ENCODE measurements around the gene TNS3.

TNS3 gene

DNA sequence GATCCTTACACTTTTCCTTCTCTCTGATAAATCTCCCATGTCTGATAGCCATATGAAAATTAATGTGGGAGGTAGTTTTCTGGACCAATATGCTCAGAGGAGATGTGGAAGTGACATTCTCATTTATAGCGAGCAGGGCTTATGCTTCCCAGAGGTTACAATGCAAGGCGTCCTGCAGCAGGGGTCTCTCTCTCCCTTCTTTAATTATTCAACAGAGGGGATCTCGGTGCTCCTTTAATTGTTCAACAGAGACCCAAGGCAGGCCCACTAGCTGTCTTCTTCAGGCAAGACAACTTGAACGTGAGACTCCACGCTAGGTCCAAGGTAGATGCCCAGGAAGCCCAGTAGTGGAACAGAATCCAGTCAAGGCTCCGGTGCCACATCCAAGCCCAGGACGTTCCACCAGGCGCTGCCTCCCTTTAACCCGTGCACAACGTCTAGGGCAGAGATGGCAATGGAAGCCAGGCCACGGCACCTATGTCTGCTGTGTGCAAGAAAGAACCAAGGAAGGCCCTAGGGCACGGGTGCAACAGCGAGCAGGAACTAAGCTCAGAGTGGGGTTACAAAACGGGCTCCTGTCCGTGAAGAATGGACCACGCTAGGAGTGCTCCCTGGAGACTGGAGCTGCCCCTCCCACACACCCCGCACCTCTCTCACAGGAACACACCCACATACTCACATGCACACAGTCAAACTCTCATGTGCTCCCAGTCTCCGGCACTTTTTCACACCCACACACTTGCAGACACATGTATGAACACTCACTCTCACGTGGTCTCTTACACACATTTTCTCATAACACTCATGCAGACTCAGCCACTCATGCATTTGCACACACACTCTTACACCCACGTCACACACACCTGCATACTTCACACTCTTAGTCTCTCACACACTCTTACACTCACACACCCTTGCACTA lies 230.4 kb downstream of the TNS3 start:
- no peak for TF ChIP-seq CTCF (IDR thresholded peaks at IDR 0.05; ENCODE audit: low read depth, low read length)
- no peak overlapping the region for H3K4me3 ChIP-seq (ENCODE audit: low read depth, low read length)

GRCh38 chr7:47350425-47350824 lies 231.5 kb downstream of the TNS3 start:
- no peak for TF ChIP-seq CTCF (IDR thresholded peaks at IDR 0.05; ENCODE audit: low read depth, low read length)
- H3K4me3 ChIP-seq (ENCODE audit: low read depth, low read length) = no peak overlapping the region

DNA sequence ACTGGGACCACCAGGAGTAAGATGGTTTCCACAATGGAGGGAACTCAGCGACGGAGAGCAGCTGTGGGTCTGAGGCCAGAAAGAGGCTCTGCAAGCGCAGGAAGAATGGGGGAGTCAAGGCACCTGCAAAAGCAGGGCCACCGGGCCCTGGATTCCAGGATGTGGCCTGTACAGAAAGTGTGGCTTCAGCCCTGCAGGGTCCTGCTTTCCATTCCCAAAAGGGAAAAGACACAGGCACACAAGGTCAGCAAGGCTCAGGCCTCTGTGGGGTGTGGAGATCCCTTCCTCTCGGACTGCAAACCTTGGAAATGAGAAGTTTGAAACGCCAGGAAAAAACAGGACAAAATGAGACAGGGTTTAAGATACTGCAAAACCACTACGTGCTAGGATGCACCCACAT lies 232.5 kb downstream of the TNS3 start:
- no peak overlapping the region for H3K4me3 ChIP-seq (ENCODE audit: low read depth, low read length)
- no peak for TF ChIP-seq CTCF (IDR thresholded peaks at IDR 0.05; ENCODE audit: low read depth, low read length)

DNA sequence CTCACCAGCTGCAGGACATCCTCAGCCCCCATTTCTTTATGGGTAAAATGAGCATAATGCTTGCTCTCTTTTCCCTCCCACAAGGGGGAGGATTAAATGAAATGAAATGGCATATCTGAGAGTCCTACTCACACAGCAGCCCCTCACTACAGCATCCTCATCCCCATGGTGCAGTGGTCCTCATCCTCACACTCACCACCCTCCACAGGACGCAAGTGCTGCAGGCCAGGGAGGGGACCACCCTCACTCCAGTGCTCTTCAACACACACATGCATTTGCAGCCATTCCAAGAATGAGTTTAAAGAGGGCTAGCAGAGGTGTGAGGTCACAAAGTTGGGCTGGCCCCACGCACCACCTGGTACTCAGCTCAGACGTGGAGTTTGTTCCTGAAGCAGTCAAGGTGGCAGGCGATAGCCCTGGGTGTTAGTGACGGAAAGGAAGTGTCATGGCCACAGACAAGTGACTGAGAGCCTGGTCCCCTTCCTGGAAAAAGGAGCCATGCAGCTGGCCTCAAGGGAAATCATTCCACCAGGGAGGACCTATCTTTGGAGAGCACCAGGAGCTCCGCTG lies 234.0 kb downstream of the TNS3 start:
- no peak overlapping the region for H3K4me3 ChIP-seq (ENCODE audit: low read depth, low read length)
- no peak for TF ChIP-seq CTCF (IDR thresholded peaks at IDR 0.05; ENCODE audit: low read depth, low read length)

DNA sequence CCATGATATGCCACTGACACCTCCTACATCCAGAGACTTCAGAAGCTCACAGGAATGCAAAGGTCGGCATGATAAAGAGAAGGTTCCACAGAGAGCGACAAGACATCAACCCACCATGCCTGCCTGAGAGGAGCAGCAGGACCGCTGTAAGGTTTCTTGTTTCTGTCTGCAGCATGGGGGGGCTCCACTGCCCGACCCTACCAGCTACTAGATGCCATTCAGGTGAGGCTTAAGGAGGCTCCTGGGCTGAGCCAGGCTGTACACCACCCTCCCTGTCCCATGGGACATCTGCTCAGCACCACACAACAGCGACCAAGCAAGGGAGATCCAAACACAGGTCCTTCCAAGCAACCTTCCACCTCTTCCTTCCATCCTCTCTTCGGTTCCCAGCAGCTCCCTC lies 234.6 kb downstream of the TNS3 start:
- no peak overlapping the region for H3K4me3 ChIP-seq (ENCODE audit: low read depth, low read length)
- TF ChIP-seq CTCF (IDR thresholded peaks at IDR 0.05; ENCODE audit: low read depth, low read length) = no peak

DNA sequence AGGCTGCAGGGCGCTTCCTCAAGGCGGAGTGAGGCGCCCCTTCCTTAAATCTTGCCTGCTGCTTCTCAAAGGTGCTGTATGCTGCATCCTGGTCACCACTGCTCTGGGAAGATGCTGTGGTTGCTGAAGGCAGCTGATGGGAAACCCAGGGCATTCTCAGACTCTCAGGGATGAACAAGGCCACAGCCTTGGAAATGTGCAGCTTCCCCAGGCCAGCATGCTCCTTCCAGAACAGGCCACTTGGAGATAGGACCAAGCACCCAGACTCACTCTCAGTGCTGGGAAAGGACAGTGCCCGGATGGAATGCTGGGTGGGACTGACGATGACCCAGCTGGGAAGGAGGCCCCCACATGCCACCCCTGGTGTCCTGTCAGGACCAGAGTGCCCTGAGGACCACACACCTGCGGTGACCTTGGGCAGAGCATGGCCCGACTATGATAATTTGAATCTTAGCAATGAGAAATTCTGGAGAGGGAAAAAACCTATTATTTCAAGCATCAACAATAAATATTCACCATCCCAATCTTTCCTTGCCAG lies 235.5 kb downstream of the TNS3 start:
- H3K4me3 ChIP-seq (ENCODE audit: low read depth, low read length) = no peak overlapping the region
- no peak for TF ChIP-seq CTCF (IDR thresholded peaks at IDR 0.05; ENCODE audit: low read depth, low read length)

DNA sequence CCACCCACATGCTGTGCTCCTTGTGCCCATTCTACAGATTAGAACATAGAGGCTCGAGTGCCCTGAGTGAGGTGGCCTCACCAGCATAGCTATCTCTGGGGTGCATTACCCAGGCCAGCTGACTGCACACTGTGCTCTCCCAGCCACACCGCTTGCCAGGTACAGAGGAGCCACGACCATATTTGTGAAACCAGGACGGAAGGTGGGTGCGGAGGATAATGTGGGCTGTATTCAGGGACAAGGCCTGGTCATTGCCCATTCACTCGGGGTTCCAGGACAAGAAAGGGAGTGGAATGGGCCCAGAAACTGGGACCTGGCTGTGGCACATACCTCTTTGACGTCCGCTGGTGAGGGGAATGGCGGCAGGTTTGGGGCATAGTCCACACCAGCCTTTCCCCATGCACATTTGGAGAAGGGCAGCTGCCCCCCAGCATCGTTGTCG lies 236.0 kb downstream of the TNS3 start:
- TF ChIP-seq CTCF (IDR thresholded peaks at IDR 0.05; ENCODE audit: low read depth, low read length) = no peak
- H3K4me3 ChIP-seq (ENCODE audit: low read depth, low read length) = no peak overlapping the region

Data from WI38 (cell line).